Right atrium auricular region (tissue), 2 donors: Measurements from ENCODE around the gene NUDCD3. TPM values are rescaled to one million over a fixed set of nuclear protein-coding genes. Genes with fewer than 3 reads are reported as not detected.
"Not testable (repeated sequence)": the region's sequence is repeated elsewhere in the genome, so short reads cannot be mapped to it uniquely, and the experiment has no call there.

Experiments
- DNase-seq: peaks from one replicate; pipeline ENCODE4 v3.0.0-alpha.2; 2019; ENCODE audit warnings: low spot score
- H3K27ac ChIP-seq, 2 donors: fragments of 200-600 bp; sonication (generic); 1 replicate in 1 of 2; 2 replicates in 1 of 2; pipeline ENCODE4 v1.5.1; 2016 to 2019
- H3K27me3 ChIP-seq, 2 donors: fragments of 200-600 bp; sonication (generic); one replicate each; pipeline versions ENCODE4 v1.5.1 to v1.6.0; 2017 to 2019
- H3K36me3 ChIP-seq: fragments of 200-600 bp; sonication (generic); one replicate; pipeline ENCODE4 v1.5.1; 2016
- H3K4me1 ChIP-seq, 2 donors: fragments of 200-600 bp; sonication (generic); one replicate each; pipeline versions ENCODE4 v1.5.1 to v1.6.0; 2017 to 2019
- H3K4me3 ChIP-seq, 2 donors: fragments of 200-600 bp; sonication (generic); 1 replicate in 1 of 2; 2 replicates in 1 of 2; pipeline ENCODE4 v1.5.1; 2017 to 2019; ENCODE audit warnings: mild to moderate bottlenecking in 1 of 2, moderate library complexity in 1 of 2
- H3K9me3 ChIP-seq, 2 donors: fragments of 200-600 bp; sonication (generic); one replicate each; pipeline ENCODE4 v1.5.1; 2019
- CTCF ChIP-seq, 2 donors: fragments of 200-600 bp; sonication (generic); IDR thresholded peaks; one replicate each; pipeline ENCODE4 v1.5.1; 2019; ENCODE audit warnings: antibody characterized with exemption in 2 of 2
- total RNA-seq, 2 donors: library from RNA; depleted of rRNA; stranded (reverse); fragments of >200 nt; gene quantifications; one replicate each; pipeline ENCODE4 v1.1.0, GENCODE V29; 2016

Gene NUDCD3
- total RNA-seq, 2 donors from 2014 or later: 50.6 to 53.3 TPM

- no peak for TF ChIP-seq CTCF (IDR thresholded peaks at IDR 0.05)
- DNase-seq: no peak
- Histone ChIP-seq H3K9me3 (no peaks in the 10 kb centered on the region), H3K36me3 (no peaks in the 10 kb centered on the region), H3K27me3 (no peaks in the 10 kb centered on the region), H3K4me1 (no peaks in the 10 kb centered on the region), H3K27ac (no peak overlapping the region), H3K4me3 (no peak overlapping the region)
Observed at GRCh38 chr7:44511863-44512468, 21.5 kb upstream of the NUDCD3 start.

- no peaks in the 10 kb centered on the region for H3K27me3 ChIP-seq
- no peaks in the 10 kb centered on the region for H3K36me3 ChIP-seq
- H3K4me1 ChIP-seq: no peaks in the 10 kb centered on the region
- no peak overlapping the region for H3K4me3 ChIP-seq
- no peak for TF ChIP-seq CTCF (IDR thresholded peaks at IDR 0.05)
- no peaks in the 10 kb centered on the region for H3K9me3 ChIP-seq
- DNase-seq: no peak
- H3K27ac ChIP-seq: no peak overlapping the region
Observed at GRCh38 chr7:44511236-44511635, 20.8 kb upstream of the NUDCD3 start.

- no peak for TF ChIP-seq CTCF (IDR thresholded peaks at IDR 0.05)
- Histone ChIP-seq H3K36me3 (no peaks in the 10 kb centered on the region), H3K9me3 (no peaks in the 10 kb centered on the region), H3K4me1 (no peaks in the 10 kb centered on the region), H3K4me3 (no peak overlapping the region), H3K27me3 (no peaks in the 10 kb centered on the region), H3K27ac (no peak overlapping the region)
- DNase-seq: no peak
Observed at GRCh38 chr7:44508328-44509030, 18.0 kb upstream of the NUDCD3 start.

GRCh38 chr7:44506592-44507288, 16.3 kb upstream of the NUDCD3 start:
- not testable (repeated sequence) for H3K36me3 ChIP-seq, H3K27ac ChIP-seq, H3K4me1 ChIP-seq, H3K9me3 ChIP-seq, H3K27me3 ChIP-seq, H3K4me3 ChIP-seq, DNase-seq

GRCh38 chr7:44505595-44505994, 15.1 kb upstream of the NUDCD3 start:
- TF ChIP-seq CTCF (IDR thresholded peaks at IDR 0.05): no peak
- H3K27ac ChIP-seq: no peak overlapping the region
- no peak for DNase-seq
- H3K36me3 ChIP-seq: no peaks in the 10 kb centered on the region
- no peak overlapping the region for H3K4me3 ChIP-seq
- no peaks in the 10 kb centered on the region for H3K27me3 ChIP-seq
- H3K9me3 ChIP-seq: no peaks in the 10 kb centered on the region
- H3K4me1 ChIP-seq: no peaks in the 10 kb centered on the region

GRCh38 chr7:44498230-44498954, 7.9 kb upstream of the NUDCD3 start:
- Histone ChIP-seq H3K27me3 (no peaks in the 10 kb centered on the region), H3K36me3 (no peaks in the 10 kb centered on the region), H3K9me3 (no peaks in the 10 kb centered on the region), H3K4me1 (no peaks in the 10 kb centered on the region), H3K4me3 (no peak overlapping the region), H3K27ac (no peak overlapping the region)
- no peak for TF ChIP-seq CTCF (IDR thresholded peaks at IDR 0.05)
- DNase-seq: no peak
